Muscle of arm (tissue), 12 donors: ENCODE results near the gene TMEM134. TPM values are rescaled to one million over a fixed set of nuclear protein-coding genes. Genes with fewer than 3 reads are reported as not detected.

ENCODE experiments used
- polyA plus RNA-seq, 12 donors: library from polyadenylated mRNA; unstranded; fragments of 120-200 nt; gene quantifications; one replicate each; pipeline ENCODE4 v1.2.1, GENCODE V29; 2013; ENCODE audit not compliant: insufficient read length in 12 of 12

Gene TMEM134
- polyA plus RNA-seq, 12 donors: 35.2 to 73.5 (median 46.2) TPM; not detected in 1

Other genes with a start within 250 kb of the TMEM134 start
- 10 to 100 TPM in 11 of 12 donors, not detected in 1; 40.2 to 56.4 (median 48.0) TPM for gene GRK2, start 202.8 kb downstream of the TMEM134 start, polyA plus RNA-seq
- 10 to 100 TPM in 11 of 12 donors, not detected in 1; 18.8 to 47.7 (median 24.5) TPM for gene ANKRD13D, start 179.9 kb downstream of the TMEM134 start, polyA plus RNA-seq
- gene SSH3, start 165.7 kb downstream of the TMEM134 start, polyA plus RNA-seq: 10 to 100 TPM in 11 of 12 donors, not detected in 1; 11.8 to 24.5 (median 15.3) TPM
- gene POLD4, start 115.7 kb downstream of the TMEM134 start, polyA plus RNA-seq: 10 to 100 TPM in 11 of 12 donors, not detected in 1; 19.0 to 36.9 (median 25.9) TPM
- gene CLCF1, start 95.7 kb downstream of the TMEM134 start, polyA plus RNA-seq: 1 to 10 TPM in 11 of 12 donors, not detected in 1; 2.2 to 8.6 (median 3.2) TPM
- 10 to 100 TPM in 3 of 12 donors, 1 to 10 TPM in 8, not detected in 1; 6.6 to 34.1 (median 8.0) TPM for gene RAD9A, start 77.3 kb downstream of the TMEM134 start, polyA plus RNA-seq
- 100 to 1,000 TPM in 8 of 12 donors, 10 to 100 TPM in 3, not detected in 1; 92.1 to 180 (median 109) TPM for gene PPP1CA, start 67.4 kb downstream of the TMEM134 start, polyA plus RNA-seq
- gene TBC1D10C, start 65.2 kb downstream of the TMEM134 start, polyA plus RNA-seq: 1 to 10 TPM in 11 of 12 donors, not detected in 1; 2.1 to 9.2 (median 4.4) TPM
- gene CARNS1, start 53.6 kb downstream of the TMEM134 start, polyA plus RNA-seq: 10 to 100 TPM in 11 of 12 donors, not detected in 1; 23.9 to 76.7 (median 53.6) TPM
- gene RPS6KB2, start 40.8 kb downstream of the TMEM134 start, polyA plus RNA-seq: 10 to 100 TPM in 11 of 12 donors, not detected in 1; 29.4 to 60.0 (median 32.1) TPM
- gene PTPRCAP, start 31.6 kb downstream of the TMEM134 start, polyA plus RNA-seq: 1 to 10 TPM in 4 of 12 donors, under 1 TPM in 6, not detected in 2; 0.50 to 7.2 (median 0.84) TPM
- 10 to 100 TPM in 11 of 12 donors, not detected in 1; 20.0 to 56.3 (median 24.2) TPM for gene CORO1B, start 25.8 kb downstream of the TMEM134 start, polyA plus RNA-seq
- gene GPR152, start 16.5 kb downstream of the TMEM134 start, polyA plus RNA-seq: not detected
- 1 to 10 TPM in 5 of 12 donors, under 1 TPM in 5, not detected in 2; 0.41 to 1.7 (median 1.0) TPM for gene CABP4, start 13.9 kb downstream of the TMEM134 start, polyA plus RNA-seq
- gene AIP, start 13.8 kb upstream of the TMEM134 start, polyA plus RNA-seq: 10 to 100 TPM in 11 of 12 donors, not detected in 1; 33.7 to 50.2 (median 41.7) TPM
- gene PITPNM1, start 36.1 kb upstream of the TMEM134 start, polyA plus RNA-seq: 10 to 100 TPM in 2 of 12 donors, 1 to 10 TPM in 9, not detected in 1; 4.7 to 52.6 (median 6.4) TPM
- gene CDK2AP2, start 38.9 kb upstream of the TMEM134 start, polyA plus RNA-seq: 10 to 100 TPM in 11 of 12 donors, not detected in 1; 12.7 to 27.8 (median 16.3) TPM
- gene CABP2, start 54.2 kb upstream of the TMEM134 start, polyA plus RNA-seq: not detected
- 100 to 1,000 TPM in 11 of 12 donors, not detected in 1; 195 to 377 (median 251) TPM for gene GSTP1, start 114.6 kb upstream of the TMEM134 start, polyA plus RNA-seq
- 100 to 1,000 TPM in 10 of 12 donors, 10 to 100 TPM in 1, not detected in 1; 99.7 to 247 (median 131) TPM for gene NDUFV1, start 137.7 kb upstream of the TMEM134 start, polyA plus RNA-seq
- gene NUDT8, start 160.7 kb upstream of the TMEM134 start, polyA plus RNA-seq: 1 to 10 TPM in 10 of 12 donors, not detected in 2; 1.9 to 4.0 (median 3.2) TPM
- gene TBX10, start 170.5 kb upstream of the TMEM134 start, polyA plus RNA-seq: not detected
- under 1 TPM in 10 of 12 donors, not detected in 2; 0.13 to 0.72 (median 0.21) TPM for gene ACY3, start 181.5 kb upstream of the TMEM134 start, polyA plus RNA-seq
- 10 to 100 TPM in 2 of 12 donors, 1 to 10 TPM in 1, under 1 TPM in 1, not detected in 8; 0.25 to 36.7 (median 8.2) TPM for gene ALDH3B2, start 205.4 kb upstream of the TMEM134 start, polyA plus RNA-seq